Testis (tissue), 3 donors: ENCODE measurements around the gene ZNF490. TPM values are rescaled to one million over a fixed set of nuclear protein-coding genes. Genes with fewer than 3 reads are reported as not detected.

Source experiments
- DNase-seq: peaks from one replicate; pipeline ENCODE4 v3.0.0-alpha.2; 2019
- H3K27ac ChIP-seq, 2 donors: fragments of 200-600 bp; sonication (generic); one replicate each; pipeline ENCODE4 v1.5.1; 2019
- H3K27me3 ChIP-seq: fragments of 200-600 bp; sonication (generic); one replicate; pipeline ENCODE4 v1.5.1; 2019
- H3K36me3 ChIP-seq: fragments of 200-600 bp; sonication (generic); one replicate; pipeline ENCODE4 v1.5.1; 2017; ENCODE audit warnings: low read depth; ENCODE audit errors: missing control alignments
- H3K4me1 ChIP-seq: fragments of 200-600 bp; sonication (generic); one replicate; pipeline ENCODE4 v1.5.1; 2019
- H3K4me3 ChIP-seq, 2 donors: fragments of 200-600 bp; sonication (generic); one replicate each; pipeline ENCODE4 v1.5.1; 2017 to 2019
- H3K9me3 ChIP-seq: fragments of 200-600 bp; sonication (generic); one replicate; pipeline ENCODE4 v1.5.1; 2017
- POLR2A ChIP-seq: fragments of 450-650 bp; IDR thresholded peaks from one replicate; pipeline ENCODE4 v1.6.1; 2017; ENCODE audit warnings: antibody characterized with exemption, mild to moderate bottlenecking, moderate library complexity
- WGBS, 2 donors: methylation state at CpG; one replicate each; pipeline ENCODE4 v1.1.5; 2018; 5-methylcytosine and 5-hydroxymethylcytosine counted together
- intact Hi-C: fragments of 100-400 bp; cut with DNase I; formaldehyde crosslinking; loops from one replicate; pipeline ENCODE4 v1.15.1; 2023; ENCODE audit warnings: low total_unique reads
- polyA plus RNA-seq: library from polyadenylated mRNA; stranded (reverse); fragments of 350-450 nt; fragmentation: Illumina TruSeq; extraction: RNeasy Lipid Tissue Mini Kit (QIAGEN cat#74804); gene quantifications from one replicate; pipeline ENCODE4 v1.2.3, GENCODE V29; 2014; ENCODE audit warnings: low read depth, low replicate concordance; ENCODE audit not compliant: insufficient read depth
- total RNA-seq, 2 donors: library from RNA; depleted of rRNA; stranded (reverse); fragments of >200 nt; gene quantifications; one replicate each; pipeline ENCODE4 v1.2.3, GENCODE V29; 2016
- TF ChIP-seq, protein P1 (sequence below), 3 experiments: fragments of 450-650 bp in 2 of 3; fragments of 200-600 bp in 1 of 3; sonication (generic) in 1 of 3; IDR thresholded peaks; one replicate each; pipeline ENCODE4 v1.5.1; 2016 to 2019; ENCODE audit warnings: antibody characterized with exemption in 3 of 3, mild to moderate bottlenecking in 2 of 3, moderate library complexity in 1 of 3

The ZNF490 gene
- total and polyA plus RNA-seq, 3 donors from 2014 or later: 2.5 to 10.4 (median 6.6) TPM

DNA sequence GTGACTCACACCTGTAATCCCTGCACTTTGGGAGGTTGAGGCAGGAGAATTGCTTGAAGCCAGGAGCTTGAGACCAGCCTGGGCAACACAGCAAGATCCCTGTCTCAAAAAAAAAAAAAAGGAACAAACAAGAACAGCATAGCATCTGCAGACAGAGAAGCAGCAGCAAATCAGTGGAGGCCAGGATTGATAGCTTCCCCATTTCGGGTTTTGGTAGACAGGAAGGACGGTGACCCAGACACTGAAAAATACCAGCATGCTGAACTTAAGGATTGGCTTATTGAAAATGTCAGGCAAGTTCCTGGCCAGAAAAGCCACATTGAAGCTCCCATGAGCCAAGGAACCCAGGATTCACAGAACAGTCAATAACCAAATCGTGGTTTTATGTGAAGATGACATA, 3.0 kb downstream of the ZNF490 start:
- Histone ChIP-seq H3K27me3 (no peaks in the 10 kb centered on the region), H3K36me3 (no peaks in the 10 kb centered on the region), H3K4me1 (peaks cover 13% of the 10 kb centered on the region), H3K9me3 (no peaks in the 10 kb centered on the region), H3K4me3 (no peak overlapping the region), H3K27ac (no peak overlapping the region)
- DNase-seq: no peak
- WGBS, 2 donors: 85 to 89% methylated on average over 3 of the region's 3 CpGs
- TF ChIP-seq POLR2A: no peak
- TF ChIP-seq, protein P1, sequence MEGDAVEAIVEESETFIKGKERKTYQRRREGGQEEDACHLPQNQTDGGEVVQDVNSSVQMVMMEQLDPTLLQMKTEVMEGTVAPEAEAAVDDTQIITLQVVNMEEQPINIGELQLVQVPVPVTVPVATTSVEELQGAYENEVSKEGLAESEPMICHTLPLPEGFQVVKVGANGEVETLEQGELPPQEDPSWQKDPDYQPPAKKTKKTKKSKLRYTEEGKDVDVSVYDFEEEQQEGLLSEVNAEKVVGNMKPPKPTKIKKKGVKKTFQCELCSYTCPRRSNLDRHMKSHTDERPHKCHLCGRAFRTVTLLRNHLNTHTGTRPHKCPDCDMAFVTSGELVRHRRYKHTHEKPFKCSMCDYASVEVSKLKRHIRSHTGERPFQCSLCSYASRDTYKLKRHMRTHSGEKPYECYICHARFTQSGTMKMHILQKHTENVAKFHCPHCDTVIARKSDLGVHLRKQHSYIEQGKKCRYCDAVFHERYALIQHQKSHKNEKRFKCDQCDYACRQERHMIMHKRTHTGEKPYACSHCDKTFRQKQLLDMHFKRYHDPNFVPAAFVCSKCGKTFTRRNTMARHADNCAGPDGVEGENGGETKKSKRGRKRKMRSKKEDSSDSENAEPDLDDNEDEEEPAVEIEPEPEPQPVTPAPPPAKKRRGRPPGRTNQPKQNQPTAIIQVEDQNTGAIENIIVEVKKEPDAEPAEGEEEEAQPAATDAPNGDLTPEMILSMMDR (IDR thresholded peaks at IDR 0.05): no peak
- intact Hi-C loops: loop anchor here (2.0 kb wide), 1 partner anchor 51 kb away; no protein-coding TSS in a partner anchor

DNA sequence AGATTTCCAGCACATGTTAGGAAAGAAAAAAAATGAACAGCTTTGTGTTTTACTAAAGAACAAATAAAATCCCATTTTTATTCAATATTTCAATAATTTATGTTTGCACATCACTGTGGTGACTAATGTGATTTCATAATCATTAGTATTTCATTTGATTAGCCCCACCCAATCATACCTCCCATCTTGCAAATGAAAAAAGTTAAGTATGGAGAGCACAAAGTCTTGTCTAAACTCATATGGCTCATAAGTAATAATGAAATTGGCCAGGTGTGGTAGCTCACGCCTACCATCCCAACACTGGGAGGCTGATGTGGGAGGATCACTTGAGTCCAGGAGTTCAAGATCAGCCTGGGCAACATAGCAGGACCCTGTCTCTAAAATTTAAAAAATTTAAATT, 3.8 kb downstream of the ZNF490 start:
- intact Hi-C loops: no loop called here
- DNase-seq: no peak

DNA sequence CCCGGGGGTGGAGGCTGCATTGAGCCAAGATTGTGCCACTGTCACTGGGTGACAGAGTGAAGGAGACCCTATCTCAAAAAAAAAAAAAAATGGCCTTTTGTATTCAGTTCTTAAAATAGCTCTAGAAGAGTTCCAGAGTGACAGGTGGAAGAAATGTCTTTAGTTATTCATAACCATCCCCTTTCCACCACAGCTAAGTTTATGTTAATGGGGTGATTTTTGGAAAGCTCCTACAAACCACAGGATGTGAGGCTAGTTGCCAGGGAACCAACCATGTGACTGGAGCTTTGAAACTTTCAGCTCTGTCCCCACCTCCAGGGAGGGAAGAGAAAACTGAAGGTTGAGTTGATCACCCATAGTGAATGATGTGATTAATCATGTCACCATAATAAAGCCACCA, 6.9 kb downstream of the ZNF490 start:
- no peaks in the 10 kb centered on the region for H3K9me3 ChIP-seq
- WGBS, 2 donors: 80 to 93% methylated on average over 1 of the region's 1 CpG
- no peaks in the 10 kb centered on the region for H3K36me3 ChIP-seq
- intact Hi-C loops: no loop called here
- H3K27ac ChIP-seq: no peak overlapping the region
- H3K27me3 ChIP-seq: no peaks in the 10 kb centered on the region
- TF ChIP-seq, protein P1 (IDR thresholded peaks at IDR 0.05): no peak
- no peak for TF ChIP-seq POLR2A
- H3K4me3 ChIP-seq: no peak overlapping the region
- no peak for DNase-seq
- H3K4me1 ChIP-seq: no peaks in the 10 kb centered on the region

More for the DNA sequence above, 3.8 kb downstream of the ZNF490 start:
- H3K27me3 ChIP-seq: no peaks in the 10 kb centered on the region
- H3K4me1 ChIP-seq: peaks cover 10% of the 10 kb centered on the region
- WGBS, 2 donors: 95 to 96% methylated on average over 1 of the region's 1 CpG
- no peak overlapping the region for H3K4me3 ChIP-seq
- H3K9me3 ChIP-seq: no peaks in the 10 kb centered on the region
- H3K36me3 ChIP-seq: no peaks in the 10 kb centered on the region
- TF ChIP-seq, protein P1 (IDR thresholded peaks at IDR 0.05): no peak
- no peak for TF ChIP-seq POLR2A
- no peak overlapping the region for H3K27ac ChIP-seq

DNA sequence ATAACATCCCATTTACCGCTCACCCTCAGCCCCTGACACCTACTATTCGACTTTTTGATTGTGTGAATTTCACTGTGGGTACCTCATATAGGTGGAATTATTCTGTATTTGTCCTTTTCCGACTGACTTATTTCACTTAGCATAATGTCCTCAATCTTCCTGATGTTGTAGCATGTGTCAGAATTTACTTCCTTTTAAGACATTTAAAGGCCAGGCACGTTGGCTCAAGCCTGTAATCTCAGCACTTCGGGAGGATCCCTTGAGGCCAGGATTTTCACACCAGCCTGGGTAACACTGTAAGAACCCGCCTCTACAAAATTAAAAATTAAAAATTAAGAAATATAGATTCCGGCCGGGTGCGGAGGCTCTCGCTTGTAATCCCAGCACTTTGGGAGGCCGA, 13.0 kb downstream of the ZNF490 start:
- intact Hi-C loops: no loop called here
- H3K9me3 ChIP-seq: no peaks in the 10 kb centered on the region
- DNase-seq: no peak
- H3K4me1 ChIP-seq: no peaks in the 10 kb centered on the region
- no peak overlapping the region for H3K27ac ChIP-seq
- WGBS, 2 donors: 57 to 75% methylated on average over 11 of the region's 11 CpGs
- H3K27me3 ChIP-seq: no peaks in the 10 kb centered on the region
- no peaks in the 10 kb centered on the region for H3K36me3 ChIP-seq
- peak overlapping the region in 1 of 2 donors; percentile 49 for H3K4me3 ChIP-seq
- TF ChIP-seq, protein P1 (IDR thresholded peaks at IDR 0.05): no peak
- no peak for TF ChIP-seq POLR2A

DNA sequence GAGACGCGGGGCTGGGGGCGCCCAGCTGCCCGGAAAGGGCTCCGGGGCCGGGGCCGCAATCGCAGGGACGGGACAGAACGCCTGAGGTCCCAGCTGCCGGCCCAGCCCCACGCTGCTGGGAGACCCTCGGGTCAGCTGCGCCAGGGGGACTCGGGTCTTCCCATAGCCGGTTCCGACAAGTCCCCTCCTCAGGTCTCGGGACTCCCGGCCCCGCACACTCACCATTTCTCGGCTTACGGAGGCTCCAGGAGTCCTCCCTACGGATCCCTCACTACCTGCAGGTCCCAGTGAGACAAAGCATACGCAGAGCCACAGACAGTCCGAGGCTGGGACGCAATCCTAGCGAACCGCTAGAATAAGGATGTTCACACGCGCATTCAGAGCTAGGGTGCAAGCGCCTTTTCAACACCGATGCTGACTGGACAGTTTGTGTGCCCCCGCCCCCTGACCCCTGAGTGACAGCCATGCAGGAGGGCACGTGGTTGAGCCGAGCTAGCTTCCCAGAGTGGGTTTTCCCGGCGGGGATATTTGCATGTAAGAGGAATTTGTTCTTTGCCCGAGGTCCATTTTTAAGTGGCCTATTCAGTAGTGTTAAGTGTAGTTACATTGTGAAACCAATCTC, 13.6 kb downstream of the ZNF490 start:
- no peaks in the 10 kb centered on the region for H3K4me1 ChIP-seq
- H3K27ac ChIP-seq: no peak overlapping the region
- TF ChIP-seq, protein P1 (IDR thresholded peaks at IDR 0.05): no peak
- H3K9me3 ChIP-seq: no peaks in the 10 kb centered on the region
- no peaks in the 10 kb centered on the region for H3K36me3 ChIP-seq
- peak; percentile 62 for DNase-seq
- intact Hi-C loops: no loop called here
- 53 to 54% methylated on average over 15 to 36 of the region's 38 CpGs for WGBS, 2 donors
- peak overlapping the region; percentile 33 to 49 for H3K4me3 ChIP-seq
- H3K27me3 ChIP-seq: no peaks in the 10 kb centered on the region
